ENCODE measurements around the gene CLIC4. TPM values are rescaled to one million over a fixed set of nuclear protein-coding genes. Genes with fewer than 3 reads are reported as not detected.

The CLIC4 gene
- total and polyA plus RNA-seq, 4 donors = 97.4 to 245 (median 155) TPM

DNA sequence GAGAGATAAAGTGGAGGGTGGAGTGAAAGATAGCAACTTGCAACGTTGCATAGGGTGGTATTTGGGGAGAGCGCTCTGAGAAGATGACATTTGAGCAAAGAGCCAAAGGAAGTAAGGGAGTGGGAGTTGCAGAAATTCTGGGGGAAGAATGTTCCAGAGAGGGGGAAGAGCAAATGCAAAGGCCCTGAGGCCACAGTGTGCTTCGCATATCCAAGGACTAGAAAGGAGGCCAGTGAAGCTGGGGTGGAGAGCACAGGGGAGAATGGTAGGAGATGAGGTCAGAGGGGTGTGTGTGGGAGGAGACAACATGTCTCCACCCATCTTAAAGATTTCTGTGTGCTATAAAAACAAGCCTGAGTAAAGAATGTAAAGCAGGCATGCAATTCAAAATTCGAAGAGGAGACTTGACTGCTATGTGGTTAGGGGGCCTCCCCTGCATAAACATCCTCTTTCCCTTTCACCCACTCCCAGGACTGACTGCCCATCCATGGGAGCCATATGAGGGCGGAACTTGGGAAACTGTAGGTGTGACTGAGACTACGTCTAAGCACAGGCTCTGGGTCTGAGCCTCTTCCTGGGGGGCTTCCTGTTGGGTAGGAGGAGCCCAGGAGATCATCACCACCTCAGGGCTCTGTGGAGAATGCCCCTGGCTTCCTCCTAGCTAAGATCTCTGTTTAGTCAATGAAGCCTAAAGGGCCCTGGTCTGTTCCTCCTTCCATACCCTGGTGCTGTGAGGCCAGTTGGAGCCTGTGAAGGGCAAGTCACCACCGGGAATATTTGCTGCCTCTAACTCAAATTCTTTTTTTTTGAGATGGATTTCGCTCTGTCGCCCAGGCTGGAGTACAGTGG lies 2.9 kb upstream of the CLIC4 start:
- no peak for DNase-seq (ENCODE audit: low read depth in 4 of 6, low spot score in 6 of 6)
- Histone ChIP-seq H3K27me3 (ENCODE audit: control insufficient read depth, insufficient read depth, low read length) (no peaks in the 10 kb centered on the region), H3K9me3 (ENCODE audit: control insufficient read depth, insufficient read depth, low read length) (no peaks in the 10 kb centered on the region), H3K4me3 (ENCODE audit: low read depth, low read length) (no peak overlapping the region), H3K27ac (ENCODE audit: low read depth, low read length) (no peak overlapping the region), H3K4me1 (ENCODE audit: control insufficient read depth, insufficient read depth, low read length) (peaks cover 13% of the 10 kb centered on the region), H3K36me3 (ENCODE audit: control insufficient read depth, insufficient read depth, low read length) (no peaks in the 10 kb centered on the region)
- 82% methylated on average over 7 of the region's 9 CpGs for WGBS (ENCODE audit: insufficient coverage)

DNA sequence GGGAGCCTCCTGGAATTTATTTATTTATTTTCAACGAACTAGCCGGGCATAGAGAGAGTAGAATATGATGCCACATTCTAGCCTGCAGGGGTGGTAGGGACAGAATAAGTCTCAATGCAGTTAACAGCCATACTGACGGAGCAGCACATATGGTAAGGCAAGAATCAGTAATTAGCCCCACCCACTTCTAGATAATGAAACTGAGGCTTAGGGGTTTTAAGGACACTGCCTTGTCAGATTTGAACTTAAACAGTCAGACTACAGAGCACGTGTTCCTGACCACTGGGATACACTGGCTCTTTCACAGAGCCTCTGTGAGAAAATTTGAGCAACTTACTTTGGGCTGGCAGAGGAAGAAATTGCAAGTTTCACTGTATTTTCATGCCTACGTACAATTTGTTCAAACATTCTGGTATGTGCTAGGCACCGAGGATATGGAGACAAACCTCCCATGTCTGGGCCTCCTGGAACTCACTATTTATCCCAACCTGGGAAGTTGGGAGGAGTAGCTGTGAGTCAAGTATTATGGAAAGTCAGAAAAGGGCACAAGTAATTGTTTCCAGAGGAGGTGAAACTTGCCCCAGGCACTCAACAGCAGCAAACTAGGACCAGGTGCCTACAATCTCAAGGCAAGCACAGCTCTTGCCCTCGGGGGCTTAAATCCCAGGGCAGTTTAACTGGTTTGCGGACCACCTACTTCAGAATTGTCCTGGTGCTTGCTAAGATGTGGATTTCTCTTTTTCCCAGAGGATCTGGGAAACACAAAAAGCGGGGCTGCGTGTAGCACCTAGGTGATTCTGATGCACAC lies 1.6 kb upstream of the CLIC4 start:
- H3K4me1 ChIP-seq (ENCODE audit: control insufficient read depth, insufficient read depth, low read length) = peaks cover 17% of the 10 kb centered on the region
- no peak overlapping the region for H3K4me3 ChIP-seq (ENCODE audit: low read depth, low read length)
- H3K9me3 ChIP-seq (ENCODE audit: control insufficient read depth, insufficient read depth, low read length) = no peaks in the 10 kb centered on the region
- DNase-seq (ENCODE audit: low read depth in 4 of 6, low spot score in 6 of 6) = peak in 1 of 6 donors; percentile 28
- peak overlapping the region; percentile 69 for H3K27ac ChIP-seq (ENCODE audit: low read depth, low read length)
- no peaks in the 10 kb centered on the region for H3K27me3 ChIP-seq (ENCODE audit: control insufficient read depth, insufficient read depth, low read length)
- WGBS (ENCODE audit: insufficient coverage) = 59% methylated on average over 4 of the region's 10 CpGs
- no peaks in the 10 kb centered on the region for H3K36me3 ChIP-seq (ENCODE audit: control insufficient read depth, insufficient read depth, low read length)

DNA sequence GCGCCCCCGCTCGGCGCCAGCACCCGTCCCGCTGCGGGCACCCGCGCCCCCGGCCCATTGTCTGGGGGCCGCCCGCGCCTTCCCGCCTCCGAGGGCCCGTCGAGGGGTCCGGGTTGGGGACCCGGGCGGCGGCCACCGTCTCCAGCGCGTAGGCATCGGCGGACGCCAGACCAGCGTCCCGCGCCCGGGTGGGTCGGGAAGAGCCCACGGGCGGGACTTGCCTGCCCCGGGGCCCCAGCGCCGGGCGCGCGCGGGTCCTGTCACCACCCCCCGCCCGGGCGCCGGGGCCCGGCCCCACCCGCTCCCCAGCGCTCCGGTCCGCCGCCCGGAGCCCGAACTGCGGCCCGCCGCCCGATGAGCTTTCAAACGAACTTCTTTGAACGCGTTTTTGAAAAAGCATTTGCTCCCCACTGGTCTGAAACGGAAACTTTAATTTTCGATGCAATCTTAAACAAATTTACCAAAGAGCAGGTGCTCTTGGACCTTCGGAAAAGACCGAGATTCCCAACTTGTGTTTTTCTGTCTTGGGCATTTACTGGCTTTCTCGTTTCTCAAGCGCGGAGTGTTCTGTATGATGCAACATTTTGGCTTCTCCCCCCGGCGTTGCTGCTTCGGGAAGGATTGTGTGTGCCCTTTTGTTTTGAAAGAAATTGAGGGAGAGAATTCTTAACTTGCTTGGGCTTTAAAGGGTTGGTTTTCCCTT lies 615 bp downstream of the CLIC4 start:
- Histone ChIP-seq H3K36me3 (ENCODE audit: control insufficient read depth, insufficient read depth, low read length) (peaks cover 3% of the 10 kb centered on the region), H3K27me3 (ENCODE audit: control insufficient read depth, insufficient read depth, low read length) (no peaks in the 10 kb centered on the region), H3K4me3 (ENCODE audit: low read depth, low read length) (peak overlapping the region; percentile 70), H3K27ac (ENCODE audit: low read depth, low read length) (peak overlapping the region; percentile 34), H3K9me3 (ENCODE audit: control insufficient read depth, insufficient read depth, low read length) (no peaks in the 10 kb centered on the region), H3K4me1 (ENCODE audit: control insufficient read depth, insufficient read depth, low read length) (peaks cover 24% of the 10 kb centered on the region)
- WGBS (ENCODE audit: insufficient coverage) = under 1% methylated on average over 64 of the region's 70 CpGs
- peak in 2 of 6 donors; percentile 76 to 79 for DNase-seq (ENCODE audit: low read depth in 4 of 6, low spot score in 6 of 6)

DNA sequence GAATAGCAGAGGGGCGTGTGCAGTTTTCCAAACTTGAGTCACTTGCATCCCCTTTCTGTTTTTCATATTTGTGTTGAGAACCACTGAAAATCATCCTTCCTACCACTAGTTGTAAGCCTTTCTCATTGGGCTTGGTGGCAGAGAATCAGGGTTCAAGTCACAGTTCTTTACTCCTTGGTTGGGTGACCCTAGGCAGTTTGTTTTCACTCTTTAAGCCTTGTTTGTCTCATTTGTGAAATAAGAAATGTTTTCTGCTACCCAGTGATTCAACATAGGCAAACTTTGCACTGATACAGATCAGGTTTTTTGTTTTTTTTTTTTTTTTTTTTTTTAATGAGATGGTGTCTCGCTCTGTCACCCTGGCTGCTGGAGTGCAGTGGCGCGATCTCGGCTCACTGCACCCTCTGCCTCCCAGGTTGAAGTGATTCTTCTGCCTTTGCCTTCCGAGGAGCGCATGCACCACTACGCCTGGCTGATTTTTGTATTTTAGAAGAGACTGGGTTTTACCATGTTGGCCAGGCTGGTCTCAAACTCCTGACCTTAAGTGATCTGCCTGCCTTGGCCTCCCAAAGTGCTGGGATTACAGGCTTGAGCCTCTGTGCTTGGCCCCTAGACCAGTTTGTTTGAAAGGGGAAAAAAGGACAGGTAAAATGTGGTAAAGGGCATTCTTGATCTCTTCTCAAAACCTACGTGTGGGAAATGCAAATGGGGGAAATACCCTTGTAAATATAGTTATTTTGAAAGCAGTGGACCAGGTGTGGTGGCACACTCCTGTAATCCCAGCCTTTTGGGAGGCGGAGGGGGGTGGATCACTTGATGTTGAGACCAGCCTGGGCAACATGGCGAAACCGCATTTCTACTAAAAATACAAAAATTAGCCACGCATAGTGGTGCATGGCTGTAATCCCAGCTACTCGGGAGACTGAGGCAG lies 3.2 kb downstream of the CLIC4 start:
- Histone ChIP-seq H3K4me3 (ENCODE audit: low read depth, low read length) (no peak overlapping the region), H3K27me3 (ENCODE audit: control insufficient read depth, insufficient read depth, low read length) (no peaks in the 10 kb centered on the region), H3K36me3 (ENCODE audit: control insufficient read depth, insufficient read depth, low read length) (peaks cover 3% of the 10 kb centered on the region), H3K4me1 (ENCODE audit: control insufficient read depth, insufficient read depth, low read length) (peaks cover 24% of the 10 kb centered on the region), H3K9me3 (ENCODE audit: control insufficient read depth, insufficient read depth, low read length) (no peaks in the 10 kb centered on the region), H3K27ac (ENCODE audit: low read depth, low read length) (no peak overlapping the region)
- no peak for DNase-seq (ENCODE audit: low read depth in 4 of 6, low spot score in 6 of 6)
- 67% methylated on average over 6 of the region's 14 CpGs for WGBS (ENCODE audit: insufficient coverage)

DNA sequence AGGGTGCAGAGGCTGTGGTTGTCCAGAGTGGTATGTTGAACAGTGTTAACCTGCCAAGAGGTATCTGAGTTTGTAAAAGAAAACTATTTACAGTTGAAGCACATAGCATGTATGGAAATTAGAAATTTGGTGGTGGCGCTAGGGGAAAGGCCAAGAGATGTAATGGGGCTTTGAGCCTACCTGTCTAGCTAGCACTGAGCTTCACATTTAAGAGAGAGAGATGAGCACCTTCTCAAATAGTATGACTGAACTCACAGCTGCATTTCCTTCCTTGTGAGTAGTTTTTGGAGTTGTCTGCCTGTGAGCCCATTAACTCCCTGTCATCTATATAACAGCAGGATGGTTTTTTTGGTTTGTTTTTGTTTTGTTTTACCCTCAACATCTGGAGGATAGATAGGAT lies 4.0 kb downstream of the CLIC4 start:
- no peaks in the 10 kb centered on the region for H3K9me3 ChIP-seq (ENCODE audit: control insufficient read depth, insufficient read depth, low read length)
- H3K4me1 ChIP-seq (ENCODE audit: control insufficient read depth, insufficient read depth, low read length) = peaks cover 19% of the 10 kb centered on the region
- no peak overlapping the region for H3K27ac ChIP-seq (ENCODE audit: low read depth, low read length)
- DNase-seq (ENCODE audit: low read depth in 4 of 6, low spot score in 6 of 6) = no peak
- peaks cover 3% of the 10 kb centered on the region for H3K36me3 ChIP-seq (ENCODE audit: control insufficient read depth, insufficient read depth, low read length)
- WGBS (ENCODE audit: insufficient coverage) = 75% methylated on average over 1 of the region's 1 CpG
- no peak overlapping the region for H3K4me3 ChIP-seq (ENCODE audit: low read depth, low read length)
- no peaks in the 10 kb centered on the region for H3K27me3 ChIP-seq (ENCODE audit: control insufficient read depth, insufficient read depth, low read length)

DNA sequence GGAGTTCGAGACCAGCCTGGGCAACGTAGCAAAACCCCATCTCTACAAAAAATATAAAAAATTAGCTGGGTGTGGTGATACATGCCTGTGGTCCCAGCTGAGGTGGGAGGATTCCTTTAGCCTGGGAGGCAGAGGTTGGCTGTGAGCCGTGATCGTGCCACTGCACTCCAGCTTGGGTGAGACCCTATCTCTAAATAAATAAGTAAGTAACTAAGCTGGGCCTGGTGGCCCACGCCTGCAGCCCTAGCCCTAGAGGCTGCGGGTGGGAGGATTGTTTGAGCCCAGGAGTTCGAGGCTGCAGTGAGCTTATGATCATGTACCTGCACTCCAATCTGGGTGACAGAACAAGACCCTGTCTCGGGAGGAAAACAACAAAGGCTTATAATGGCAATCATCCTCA lies 4.6 kb downstream of the CLIC4 start:
- Histone ChIP-seq H3K4me3 (ENCODE audit: low read depth, low read length) (no peak overlapping the region), H3K36me3 (ENCODE audit: control insufficient read depth, insufficient read depth, low read length) (peaks cover 3% of the 10 kb centered on the region), H3K4me1 (ENCODE audit: control insufficient read depth, insufficient read depth, low read length) (peaks cover 17% of the 10 kb centered on the region), H3K9me3 (ENCODE audit: control insufficient read depth, insufficient read depth, low read length) (no peaks in the 10 kb centered on the region), H3K27ac (ENCODE audit: low read depth, low read length) (no peak overlapping the region), H3K27me3 (ENCODE audit: control insufficient read depth, insufficient read depth, low read length) (no peaks in the 10 kb centered on the region)
- DNase-seq (ENCODE audit: low read depth in 4 of 6, low spot score in 6 of 6) = no peak
- 94% methylated on average over 3 of the region's 8 CpGs for WGBS (ENCODE audit: insufficient coverage)

DNA sequence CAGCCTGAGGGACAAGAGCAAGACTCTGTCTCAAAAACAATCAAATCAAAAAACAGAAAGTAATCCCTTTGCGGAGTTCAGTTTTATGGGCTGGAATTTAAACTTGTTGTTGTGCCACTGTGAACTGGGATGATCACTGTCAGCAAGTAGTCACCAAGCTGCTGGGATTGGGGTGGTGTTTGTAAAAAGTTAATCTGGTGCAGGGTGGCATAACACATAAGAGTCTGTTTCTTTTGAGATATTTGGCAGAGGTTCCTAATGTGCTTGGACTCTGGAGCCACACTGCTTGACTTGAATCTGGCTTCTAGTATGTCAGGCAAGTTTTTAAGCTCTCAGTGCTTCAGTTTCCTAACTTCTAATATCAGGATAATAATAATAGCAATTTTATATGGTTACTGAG lies 6.6 kb downstream of the CLIC4 start:
- Histone ChIP-seq H3K9me3 (ENCODE audit: control insufficient read depth, insufficient read depth, low read length) (no peaks in the 10 kb centered on the region), H3K27ac (ENCODE audit: low read depth, low read length) (no peak overlapping the region), H3K27me3 (ENCODE audit: control insufficient read depth, insufficient read depth, low read length) (no peaks in the 10 kb centered on the region), H3K36me3 (ENCODE audit: control insufficient read depth, insufficient read depth, low read length) (peaks cover 3% of the 10 kb centered on the region), H3K4me3 (ENCODE audit: low read depth, low read length) (no peak overlapping the region), H3K4me1 (ENCODE audit: control insufficient read depth, insufficient read depth, low read length) (peaks cover 13% of the 10 kb centered on the region)
- peak in 1 of 6 donors; percentile 33 for DNase-seq (ENCODE audit: low read depth in 4 of 6, low spot score in 6 of 6)
- WGBS (ENCODE audit: insufficient coverage) = 71% methylated on average over 1 of the region's 1 CpG

DNA sequence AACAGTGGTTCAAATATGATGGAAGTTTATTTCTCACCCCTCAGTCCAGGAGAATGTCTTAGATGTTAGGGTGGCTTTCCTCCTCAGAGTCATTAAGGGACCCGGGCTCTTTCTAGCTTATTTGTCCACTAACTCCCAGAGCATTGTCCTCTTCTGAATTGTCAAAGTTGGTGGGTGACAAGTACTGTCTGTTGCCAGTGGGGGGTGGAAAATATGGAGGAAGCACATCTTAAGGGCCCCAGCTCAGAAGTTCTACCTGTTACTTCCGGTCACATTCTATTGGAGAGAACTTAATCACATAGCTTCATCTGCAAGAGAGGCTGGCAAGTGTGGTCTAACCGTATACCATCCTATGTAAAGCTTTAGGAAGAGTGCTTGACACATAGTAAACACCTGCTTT lies 7.1 kb downstream of the CLIC4 start:
- H3K27ac ChIP-seq (ENCODE audit: low read depth, low read length) = no peak overlapping the region
- H3K4me1 ChIP-seq (ENCODE audit: control insufficient read depth, insufficient read depth, low read length) = peaks cover 10% of the 10 kb centered on the region
- no peaks in the 10 kb centered on the region for H3K27me3 ChIP-seq (ENCODE audit: control insufficient read depth, insufficient read depth, low read length)
- H3K4me3 ChIP-seq (ENCODE audit: low read depth, low read length) = no peak overlapping the region
- no peaks in the 10 kb centered on the region for H3K9me3 ChIP-seq (ENCODE audit: control insufficient read depth, insufficient read depth, low read length)
- whole genome bisulfite sequencing (ENCODE audit: insufficient coverage) = no CpG with 5 or more reads among the region's 3 CpGs
- DNase-seq (ENCODE audit: low read depth in 4 of 6, low spot score in 6 of 6) = no peak
- peaks cover 3% of the 10 kb centered on the region for H3K36me3 ChIP-seq (ENCODE audit: control insufficient read depth, insufficient read depth, low read length)

DNA sequence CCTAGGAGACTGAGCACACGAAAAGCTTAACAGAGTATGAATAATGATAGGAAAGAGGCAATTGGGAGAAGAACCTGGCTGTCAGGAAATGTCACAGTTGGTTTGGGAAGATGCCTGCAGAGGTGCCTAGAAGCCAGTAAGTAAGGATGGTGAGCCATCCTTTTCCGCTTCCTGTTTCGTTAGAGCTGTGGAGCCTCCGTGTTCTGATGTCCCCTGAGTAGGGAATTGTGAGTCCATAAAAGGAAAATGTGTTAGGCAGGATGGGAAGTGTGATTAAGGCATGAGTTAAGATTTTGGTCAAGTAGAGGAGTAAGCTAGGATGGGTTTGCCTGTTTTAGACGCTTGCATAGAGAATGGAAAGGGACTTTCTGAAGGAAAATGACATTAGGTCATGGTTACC lies 9.0 kb downstream of the CLIC4 start:
- Histone ChIP-seq H3K4me3 (ENCODE audit: low read depth, low read length) (no peak overlapping the region), H3K27ac (ENCODE audit: low read depth, low read length) (no peak overlapping the region), H3K27me3 (ENCODE audit: control insufficient read depth, insufficient read depth, low read length) (no peaks in the 10 kb centered on the region), H3K4me1 (ENCODE audit: control insufficient read depth, insufficient read depth, low read length) (peaks cover 3% of the 10 kb centered on the region), H3K9me3 (ENCODE audit: control insufficient read depth, insufficient read depth, low read length) (no peaks in the 10 kb centered on the region), H3K36me3 (ENCODE audit: control insufficient read depth, insufficient read depth, low read length) (peaks cover 3% of the 10 kb centered on the region)
- no peak for DNase-seq (ENCODE audit: low read depth in 4 of 6, low spot score in 6 of 6)
- 87% methylated on average over 5 of the region's 5 CpGs for WGBS (ENCODE audit: insufficient coverage)
